SU-DHL-6 (cell line): ENCODE results near the gene MRPL44.

Source experiments
- EZH2phosphoT487 ChIP-seq: fragments of 200-600 bp; sonication (generic), shearing (Covaris generic); conservative IDR thresholded peaks from 2 replicates; pipeline ENCODE4 v1.6.1; 2018; ENCODE audit warnings: mild to moderate bottlenecking, antibody characterized with exemption, low read length, moderate library complexity, mixed read lengths
- TF ChIP-seq, protein P1 (sequence below): fragments of 200-600 bp; sonication (generic); IDR thresholded peaks from one replicate; pipeline ENCODE4 v1.5.1; 2017; ENCODE audit warnings: antibody characterized with exemption, mild to moderate bottlenecking, low read length, moderate library complexity; ENCODE audit not compliant: insufficient read depth, poor library complexity, severe bottlenecking

- TF ChIP-seq, protein P1, sequence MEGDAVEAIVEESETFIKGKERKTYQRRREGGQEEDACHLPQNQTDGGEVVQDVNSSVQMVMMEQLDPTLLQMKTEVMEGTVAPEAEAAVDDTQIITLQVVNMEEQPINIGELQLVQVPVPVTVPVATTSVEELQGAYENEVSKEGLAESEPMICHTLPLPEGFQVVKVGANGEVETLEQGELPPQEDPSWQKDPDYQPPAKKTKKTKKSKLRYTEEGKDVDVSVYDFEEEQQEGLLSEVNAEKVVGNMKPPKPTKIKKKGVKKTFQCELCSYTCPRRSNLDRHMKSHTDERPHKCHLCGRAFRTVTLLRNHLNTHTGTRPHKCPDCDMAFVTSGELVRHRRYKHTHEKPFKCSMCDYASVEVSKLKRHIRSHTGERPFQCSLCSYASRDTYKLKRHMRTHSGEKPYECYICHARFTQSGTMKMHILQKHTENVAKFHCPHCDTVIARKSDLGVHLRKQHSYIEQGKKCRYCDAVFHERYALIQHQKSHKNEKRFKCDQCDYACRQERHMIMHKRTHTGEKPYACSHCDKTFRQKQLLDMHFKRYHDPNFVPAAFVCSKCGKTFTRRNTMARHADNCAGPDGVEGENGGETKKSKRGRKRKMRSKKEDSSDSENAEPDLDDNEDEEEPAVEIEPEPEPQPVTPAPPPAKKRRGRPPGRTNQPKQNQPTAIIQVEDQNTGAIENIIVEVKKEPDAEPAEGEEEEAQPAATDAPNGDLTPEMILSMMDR, result no peak
- TF ChIP-seq EZH2phosphoT487, result no peak
Observed at GRCh38 chr2:223922308-223922707, 35.0 kb upstream of the MRPL44 start.
